Activated T-cell treated with anti-CD3 and anti-CD28 coated beads, Interleukin-2, amount 50 U/mL, for 72 hours (primary cell): Measurements from ENCODE around the gene SMU1. TPM values are rescaled to one million over a fixed set of nuclear protein-coding genes. Genes with fewer than 3 reads are reported as not detected.
"Not testable (repeated sequence)": the region's sequence is repeated elsewhere in the genome, so short reads cannot be mapped to it uniquely, and the experiment has no call there.

Source experiments
- ATAC-seq, 2 donors: fragments of 150-1000 bp; cut with Tn5 transposase; replicated peaks in 1 of 2; 2 replicates each; pipeline ENCODE4 v1.10.0; 2021; ENCODE audit warnings: moderate library complexity in 2 of 2, mild to moderate bottlenecking in 1 of 2
- DNase-seq, 2 donors: peaks; one replicate each; pipeline ENCODE4 v3.0.0; 2021 to 2022; ENCODE audit warnings: mixed read lengths in 1 of 2
- H3K27ac Mint-ChIP-seq: one replicate; pipeline ENCODE4 v1.8.0; 2022; ENCODE audit warnings: mild to moderate bottlenecking, moderate library complexity, mixed read lengths
- H3K27me3 Mint-ChIP-seq: one replicate; pipeline ENCODE4 v1.8.0; 2022; ENCODE audit warnings: low read depth, mixed read lengths
- H3K36me3 Mint-ChIP-seq, 2 donors: one replicate each; pipeline ENCODE4 v1.8.0; 2022; ENCODE audit warnings: mixed read lengths in 2 of 2, mild to moderate bottlenecking in 1 of 2; ENCODE audit not compliant: insufficient read depth in 2 of 2
- H3K4me1 Mint-ChIP-seq: one replicate; pipeline ENCODE4 v1.8.0; 2022; ENCODE audit warnings: low read depth, mixed read lengths
- H3K4me3 Mint-ChIP-seq, 2 donors: one replicate each; pipeline ENCODE4 v1.8.0; 2022; ENCODE audit warnings: mild to moderate bottlenecking in 2 of 2, mixed read lengths in 2 of 2, moderate library complexity in 2 of 2
- H3K9me3 Mint-ChIP-seq, 2 donors: one replicate each; pipeline ENCODE4 v1.8.0; 2022; ENCODE audit warnings: mixed read lengths in 2 of 2
- total RNA-seq, 2 donors: library from RNA; stranded (reverse); gene quantifications; one replicate each; pipeline ENCODE4 v1.2.3, GENCODE V29; 2022

SMU1 gene
- total RNA-seq, 2 donors from 2014 or later: 23.4 to 27.6 TPM

- DNase-seq (no peak), ATAC-seq (no peak)
- H3K9me3 Mint-ChIP-seq: no peaks in the 10 kb centered on the region
- no peaks in the 10 kb centered on the region for H3K36me3 Mint-ChIP-seq
- no peaks in the 10 kb centered on the region for H3K4me1 Mint-ChIP-seq
- no peak overlapping the region for H3K27ac Mint-ChIP-seq
- no peak overlapping the region for H3K4me3 Mint-ChIP-seq
- H3K27me3 Mint-ChIP-seq: no peaks in the 10 kb centered on the region
These were observed 64.0 kb downstream of the SMU1 start for GRCh38 chr9:33012328-33013069.

- Mint-ChIP-seq H3K27ac (no peak overlapping the region), H3K27me3 (no peaks in the 10 kb centered on the region), H3K36me3 (no peaks in the 10 kb centered on the region), H3K4me3 (no peak overlapping the region), H3K9me3 (no peaks in the 10 kb centered on the region), H3K4me1 (no peaks in the 10 kb centered on the region)
- no peak for DNase-seq
- ATAC-seq: no peak
These were observed 64.6 kb downstream of the SMU1 start for GRCh38 chr9:33011831-33012230.

GRCh38 chr9:33007755-33008154, 68.7 kb downstream of the SMU1 start:
- no peaks in the 10 kb centered on the region for H3K9me3 Mint-ChIP-seq
- DNase-seq (no peak), ATAC-seq (no peak)
- no peaks in the 10 kb centered on the region for H3K4me1 Mint-ChIP-seq
- H3K27me3 Mint-ChIP-seq: no peaks in the 10 kb centered on the region
- no peak overlapping the region for H3K27ac Mint-ChIP-seq
- H3K4me3 Mint-ChIP-seq: no peak overlapping the region
- no peaks in the 10 kb centered on the region for H3K36me3 Mint-ChIP-seq

- H3K4me3 Mint-ChIP-seq, H3K36me3 Mint-ChIP-seq, H3K9me3 Mint-ChIP-seq, H3K27ac Mint-ChIP-seq, DNase-seq, H3K27me3 Mint-ChIP-seq, H3K4me1 Mint-ChIP-seq, ATAC-seq: not testable (repeated sequence)
These were observed 71.1 kb downstream of the SMU1 start for GRCh38 chr9:33005335-33005734.

- H3K36me3 Mint-ChIP-seq, H3K9me3 Mint-ChIP-seq, H3K27me3 Mint-ChIP-seq: not testable (repeated sequence)
- Mint-ChIP-seq H3K4me1 (peaks cover 34% of the 10 kb centered on the region), H3K4me3 (peak overlapping the region; percentile 95 to 98), H3K27ac (peak overlapping the region; percentile 94)
- DNase-seq (peak; percentile 18 to 26), ATAC-seq (peak in 1 of 2 donors; percentile 2)
These were observed 75.8 kb downstream of the SMU1 start for GRCh38 chr9:33000682-33001055.

- ATAC-seq: no peak
- peaks cover 10% of the 10 kb centered on the region for H3K4me1 Mint-ChIP-seq
These were observed 83.8 kb downstream of the SMU1 start for GRCh38 chr9:32992595-32993238.

GRCh38 chr9:32991897-32992594, 84.4 kb downstream of the SMU1 start:
- peaks cover 5 to 23% of the 10 kb centered on the region in 2 donors for H3K36me3 Mint-ChIP-seq
- ATAC-seq (no peak), DNase-seq (no peak)
- no peak overlapping the region for H3K4me3 Mint-ChIP-seq
- no peak overlapping the region for H3K27ac Mint-ChIP-seq
- peaks cover 4% of the 10 kb centered on the region for H3K4me1 Mint-ChIP-seq
- no peaks in the 10 kb centered on the region for H3K27me3 Mint-ChIP-seq
- H3K9me3 Mint-ChIP-seq: no peaks in the 10 kb centered on the region

More at GRCh38 chr9:32992595-32993238, 83.8 kb downstream of the SMU1 start:
- H3K27me3 Mint-ChIP-seq: no peaks in the 10 kb centered on the region
- no peak for DNase-seq
- peaks cover 3 to 21% of the 10 kb centered on the region in 2 donors for H3K36me3 Mint-ChIP-seq
- no peak overlapping the region for H3K4me3 Mint-ChIP-seq
- no peaks in the 10 kb centered on the region for H3K9me3 Mint-ChIP-seq
- no peak overlapping the region for H3K27ac Mint-ChIP-seq

Other genes starting within 250 kb of the SMU1 start
- 10 to 100 TPM; 45.1 to 54.6 TPM for gene APTX, start 75.0 kb downstream of the SMU1 start, total RNA-seq
- 100 to 1,000 TPM; 108 to 112 TPM for gene DNAJA1, start 51.4 kb downstream of the SMU1 start, total RNA-seq
- 10 to 100 TPM; 72.2 to 91.9 TPM for gene B4GALT1, start 90.7 kb upstream of the SMU1 start, total RNA-seq
- not detected for gene SPINK4, start 163.5 kb upstream of the SMU1 start, total RNA-seq
- gene BAG1, start 188.0 kb upstream of the SMU1 start, total RNA-seq: 10 to 100 TPM; 52.5 to 60.3 TPM
- gene CHMP5, start 188.4 kb upstream of the SMU1 start, total RNA-seq: 100 to 1,000 TPM in 1 of 2 donors, 10 to 100 TPM in 1; 76.5 to 112 TPM
- 10 to 100 TPM; 31.2 to 40.3 TPM for gene NFX1, start 213.8 kb upstream of the SMU1 start, total RNA-seq